H9 (cell line): ENCODE results near the gene CDKL5. TPM values are rescaled to one million over a fixed set of nuclear protein-coding genes. Genes with fewer than 3 reads are reported as not detected.

Experiments
- DNase-seq: peaks from one replicate; pipeline ENCODE4 v3.0.0-alpha.2; 2017
- H2AFZ ChIP-seq: one replicate; pipeline ENCODE4 v1.6.1; 2013; ENCODE audit warnings: mild to moderate bottlenecking, low read length, control low read depth, moderate library complexity
- H2AK5ac ChIP-seq: 2 replicates; pipeline ENCODE4 v1.6.1; 2013; ENCODE audit warnings: low read length, control low read depth, mixed read lengths; ENCODE audit not compliant: insufficient read length
- H2BK120ac ChIP-seq: one replicate; pipeline ENCODE4 v1.6.1; 2013; ENCODE audit warnings: low read depth, mild to moderate bottlenecking, low read length, control low read depth, inconsistent platforms; ENCODE audit not compliant: poor library complexity, severe bottlenecking
- H2BK12ac ChIP-seq: 2 replicates; pipeline ENCODE4 v1.6.1; 2013; ENCODE audit warnings: low read length, control low read depth, mixed read lengths, low read depth; ENCODE audit not compliant: insufficient read length
- H2BK15ac ChIP-seq: 2 replicates; pipeline ENCODE4 v1.6.1; 2013; ENCODE audit warnings: low read depth, low read length, control low read depth
- H2BK20ac ChIP-seq: one replicate; pipeline ENCODE4 v1.6.1; 2013; ENCODE audit warnings: low read depth, mild to moderate bottlenecking, low read length, control low read depth, inconsistent platforms; ENCODE audit not compliant: poor library complexity, severe bottlenecking
- H2BK5ac ChIP-seq: 2 replicates; pipeline ENCODE4 v1.6.1; 2013; ENCODE audit warnings: low read length, control low read depth, mixed read lengths; ENCODE audit not compliant: insufficient read length
- H3K14ac ChIP-seq: 2 replicates; pipeline ENCODE4 v1.6.1; 2013; ENCODE audit warnings: low read length, control low read depth; ENCODE audit not compliant: insufficient read depth
- H3K18ac ChIP-seq: 2 replicates; pipeline ENCODE4 v1.6.1; 2013; ENCODE audit warnings: low read depth, mild to moderate bottlenecking, mixed read lengths, low read length, control low read depth; ENCODE audit not compliant: insufficient read length
- H3K23ac ChIP-seq: 2 replicates; pipeline ENCODE4 v1.6.1; 2013; ENCODE audit warnings: low read length, control low read depth, mixed read lengths, low read depth; ENCODE audit not compliant: insufficient read length
- H3K23me2 ChIP-seq: 2 replicates; pipeline ENCODE4 v1.6.1; 2013; ENCODE audit warnings: low read depth, mild to moderate bottlenecking, mixed read lengths, low read length, control low read depth; ENCODE audit not compliant: insufficient read length, poor library complexity, severe bottlenecking
- H3K27ac ChIP-seq: 2 replicates; pipeline ENCODE4 v1.5.1; 2013; ENCODE audit warnings: low read length, control low read depth, mixed read lengths, low read depth; ENCODE audit not compliant: insufficient read length
- H3K27me3 ChIP-seq: 2 replicates; pipeline ENCODE4 v1.6.1; 2013; ENCODE audit warnings: low read length, control low read depth, inconsistent platforms; ENCODE audit not compliant: insufficient read depth
- H3K4ac ChIP-seq: 2 replicates; pipeline ENCODE4 v1.6.1; 2013; ENCODE audit warnings: low read depth, mild to moderate bottlenecking, control low read depth, inconsistent platforms, low read length, moderate library complexity
- H3K4me1 ChIP-seq: 2 replicates; pipeline ENCODE4 v1.6.1; 2013; ENCODE audit warnings: low read length, control low read depth, inconsistent platforms; ENCODE audit not compliant: insufficient read depth
- H3K4me2 ChIP-seq: 2 replicates; pipeline ENCODE4 v1.6.1; 2013; ENCODE audit warnings: low read length, control low read depth, mixed read lengths; ENCODE audit not compliant: insufficient read length, insufficient read depth
- H3K56ac ChIP-seq: 2 replicates; pipeline ENCODE4 v1.6.1; 2013; ENCODE audit warnings: low read depth, mild to moderate bottlenecking, mixed read lengths, low read length, control low read depth; ENCODE audit not compliant: insufficient read length
- H3K79me1 ChIP-seq: 2 replicates; pipeline ENCODE4 v1.6.1; 2013; ENCODE audit warnings: low read depth, mild to moderate bottlenecking, moderate library complexity, low read length, control low read depth, inconsistent platforms; ENCODE audit not compliant: insufficient read depth, poor library complexity, severe bottlenecking
- H3K79me2 ChIP-seq: 2 replicates; pipeline ENCODE4 v1.6.1; 2013; ENCODE audit warnings: low read length, control low read depth, inconsistent platforms; ENCODE audit not compliant: insufficient read depth
- H3K9ac ChIP-seq: 2 replicates; pipeline ENCODE4 v1.6.1; 2013; ENCODE audit warnings: low read length, control low read depth, mixed read lengths; ENCODE audit not compliant: insufficient read length; ENCODE audit errors: extremely low read depth
- H3K9me3 ChIP-seq: one replicate; pipeline ENCODE4 v1.6.1; 2013; ENCODE audit warnings: low read depth, low read length, inconsistent platforms; ENCODE audit not compliant: control insufficient read depth
- H3T11ph ChIP-seq: one replicate; pipeline ENCODE4 v1.6.1; 2013; ENCODE audit warnings: mild to moderate bottlenecking, low read length, control low read depth, inconsistent platforms
- H4K20me1 ChIP-seq: one replicate; pipeline ENCODE4 v1.6.1; 2013; ENCODE audit not compliant: control insufficient read depth, insufficient read length, insufficient read depth
- H4K5ac ChIP-seq: 2 replicates; pipeline ENCODE4 v1.6.1; 2013; ENCODE audit warnings: low read depth, mild to moderate bottlenecking, mixed read lengths, low read length, control low read depth; ENCODE audit not compliant: insufficient read length
- H4K8ac ChIP-seq: replicated peaks from 2 replicates; pipeline ENCODE4 v1.6.1; 2013; ENCODE audit warnings: low read length, control low read depth, mixed read lengths, low read depth; ENCODE audit not compliant: insufficient read length
- H4K91ac ChIP-seq: 2 replicates; pipeline ENCODE4 v1.6.1; 2013; ENCODE audit warnings: low read depth, mild to moderate bottlenecking, moderate library complexity, mixed read lengths, low read length, control low read depth; ENCODE audit not compliant: insufficient read length
- H3K27ac Mint-ChIP-seq, 3 experiments: 2 replicates in 2 of 3; 3 replicates in 1 of 3; pipeline ENCODE4 v1.8.0; 2020 to 2021; ENCODE audit warnings: mixed read lengths in 3 of 3, mild to moderate bottlenecking in 1 of 3, moderate library complexity in 1 of 3
- H3K27me3 Mint-ChIP-seq: 2 replicates; pipeline ENCODE4 v1.8.0; 2021; ENCODE audit warnings: low read depth, mild to moderate bottlenecking, moderate library complexity, mixed read lengths
- H3K36me3 Mint-ChIP-seq, 3 experiments: 2 replicates in 2 of 3; 3 replicates in 1 of 3; pipeline ENCODE4 v1.8.0; 2020 to 2021; ENCODE audit warnings: low read depth in 3 of 3, mixed read lengths in 3 of 3; ENCODE audit not compliant: insufficient read depth in 1 of 3
- H3K4me1 Mint-ChIP-seq, 2 experiments: 2 replicates each; pipeline ENCODE4 v1.8.0; 2020; ENCODE audit warnings: mixed read lengths in 2 of 2
- H3K4me3 Mint-ChIP-seq, 2 experiments: 2 replicates in 1 of 2; 3 replicates in 1 of 2; pipeline ENCODE4 v1.8.0; 2020 to 2021; ENCODE audit warnings: mild to moderate bottlenecking in 2 of 2, mixed read lengths in 2 of 2, moderate library complexity in 1 of 2
- H3K9me3 Mint-ChIP-seq, 2 experiments: 2 replicates in 1 of 2; 3 replicates in 1 of 2; pipeline ENCODE4 v1.8.0; 2020; ENCODE audit warnings: mild to moderate bottlenecking in 2 of 2, mixed read lengths in 2 of 2, moderate library complexity in 1 of 2
- CTCF ChIP-seq: fragments of 200-600 bp; sonication (generic); conservative IDR thresholded peaks from 3 replicates; pipeline ENCODE4 v1.8.0; 2021; ENCODE audit warnings: antibody characterized with exemption, mild to moderate bottlenecking
- WGBS: extraction: QIAGEN DNeasy Blood & Tissue Kit; methylation state at CpG from one replicate; pipeline ENCODE4 v1.1.7; 2013; ENCODE audit warnings: missing lambda C conversion rate, low lambda C conversion rate, mixed read lengths; ENCODE audit not compliant: insufficient read length; ENCODE audit errors: extremely low coverage; 5-methylcytosine and 5-hydroxymethylcytosine counted together
- total RNA-seq: library from RNA; stranded (reverse); gene quantifications from 2 replicates; pipeline ENCODE4 v1.2.1, GENCODE V29; 2021

Gene CDKL5
- total RNA-seq, 1 experiment from 2014 or later, result 19.5 TPM

GRCh38 chrX:18698737-18699650, 273.6 kb downstream of the CDKL5 start:
- H3K9ac ChIP-seq, result no peak overlapping the region
- H3K23ac ChIP-seq, result no peak overlapping the region
- H2BK20ac ChIP-seq, result no peak overlapping the region
- no peak overlapping the region for H3K56ac ChIP-seq
- H3K23me2 ChIP-seq, result no peaks in the 10 kb centered on the region
- no peak overlapping the region for H2BK120ac ChIP-seq
- H3K79me1 ChIP-seq, result no peaks in the 10 kb centered on the region
- DNase-seq, result no peak
- H3K4me2 ChIP-seq, result no peak overlapping the region
- no peaks in the 10 kb centered on the region for H3K79me2 ChIP-seq
- H4K8ac ChIP-seq, result no peak overlapping the region
- no peaks in the 10 kb centered on the region for H4K20me1 ChIP-seq
- H3K27ac Mint-ChIP-seq, result no peak overlapping the region; a peak in 1 of 7 replicates
- H3K27me3 ChIP-seq, result no peaks in the 10 kb centered on the region
- H3K4me3 Mint-ChIP-seq, result no peak overlapping the region
- H4K5ac ChIP-seq, result no peak overlapping the region
- no peak overlapping the region for H4K91ac ChIP-seq
- TF ChIP-seq CTCF, result no peak
- H3K4me1 Mint-ChIP-seq, result peaks cover 0 to 13% of the 10 kb centered on the region in 2 experiments; a peak in 2 of 4 replicates
- peaks cover 65% of the 10 kb centered on the region for H3K9me3 ChIP-seq
- H3K4ac ChIP-seq, result no peak overlapping the region
- peaks cover 73 to 77% of the 10 kb centered on the region in 2 experiments for H3K9me3 Mint-ChIP-seq
- H3K27ac ChIP-seq, result no peak overlapping the region
- H2AFZ ChIP-seq, result no peak overlapping the region
- H3K36me3 Mint-ChIP-seq, result peaks cover 0 to 7% (median 2%) of the 10 kb centered on the region in 3 experiments; a peak in 5 of 7 replicates
- no peak overlapping the region for H2BK12ac ChIP-seq
- no peak overlapping the region for H2BK15ac ChIP-seq
- H2BK5ac ChIP-seq, result no peak overlapping the region
- no peak overlapping the region for H3T11ph ChIP-seq
- H2AK5ac ChIP-seq, result no peak overlapping the region
- peaks cover 3% of the 10 kb centered on the region for H3K27me3 Mint-ChIP-seq
- no peaks in the 10 kb centered on the region for H3K4me1 ChIP-seq
- no peak overlapping the region for H3K18ac ChIP-seq
- H3K14ac ChIP-seq, result no peak overlapping the region
- WGBS, result no CpG with 5 or more reads among the region's 12 CpGs
